Epithelial cell of esophagus (primary cell): ENCODE results near the gene HDDC3.

ENCODE experiments used
- DNase-seq: peaks from one replicate; pipeline ENCODE4 v3.0.0; 2010; ENCODE audit warnings: low read depth
- H3K4me3 ChIP-seq: 2 replicates; pipeline ENCODE4 v1.5.1; 2011; ENCODE audit warnings: mild to moderate bottlenecking, low read length, control low read depth
- TF ChIP-seq, protein P1 (sequence below): IDR thresholded peaks from 2 replicates; pipeline ENCODE4 v1.5.1; 2011; ENCODE audit warnings: low read depth, mild to moderate bottlenecking, low read length, control low read depth, inconsistent platforms; ENCODE audit not compliant: insufficient read depth; ENCODE audit errors: missing control alignments

Gene HDDC3

DNA sequence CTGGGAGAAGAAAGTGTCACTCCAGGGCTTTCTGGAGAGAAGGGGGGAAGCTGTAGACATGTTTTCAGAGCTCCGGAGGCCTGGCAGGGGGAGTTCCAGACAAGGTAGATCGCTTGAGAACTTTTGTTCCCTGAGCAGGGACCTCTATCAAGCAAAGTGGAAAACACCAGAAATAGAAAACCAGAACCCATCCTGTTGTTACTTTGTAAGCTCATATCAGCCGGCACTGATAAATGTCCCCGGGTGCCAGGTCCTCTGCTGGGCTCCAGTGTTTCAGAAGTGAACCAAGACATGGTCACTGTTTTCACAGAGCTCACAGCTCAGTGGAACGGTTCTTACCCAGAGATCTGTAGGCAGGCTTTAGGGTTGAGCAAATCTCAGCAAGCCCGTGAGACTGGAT is 13.5 kb downstream of the HDDC3 start:
- TF ChIP-seq, protein P1, sequence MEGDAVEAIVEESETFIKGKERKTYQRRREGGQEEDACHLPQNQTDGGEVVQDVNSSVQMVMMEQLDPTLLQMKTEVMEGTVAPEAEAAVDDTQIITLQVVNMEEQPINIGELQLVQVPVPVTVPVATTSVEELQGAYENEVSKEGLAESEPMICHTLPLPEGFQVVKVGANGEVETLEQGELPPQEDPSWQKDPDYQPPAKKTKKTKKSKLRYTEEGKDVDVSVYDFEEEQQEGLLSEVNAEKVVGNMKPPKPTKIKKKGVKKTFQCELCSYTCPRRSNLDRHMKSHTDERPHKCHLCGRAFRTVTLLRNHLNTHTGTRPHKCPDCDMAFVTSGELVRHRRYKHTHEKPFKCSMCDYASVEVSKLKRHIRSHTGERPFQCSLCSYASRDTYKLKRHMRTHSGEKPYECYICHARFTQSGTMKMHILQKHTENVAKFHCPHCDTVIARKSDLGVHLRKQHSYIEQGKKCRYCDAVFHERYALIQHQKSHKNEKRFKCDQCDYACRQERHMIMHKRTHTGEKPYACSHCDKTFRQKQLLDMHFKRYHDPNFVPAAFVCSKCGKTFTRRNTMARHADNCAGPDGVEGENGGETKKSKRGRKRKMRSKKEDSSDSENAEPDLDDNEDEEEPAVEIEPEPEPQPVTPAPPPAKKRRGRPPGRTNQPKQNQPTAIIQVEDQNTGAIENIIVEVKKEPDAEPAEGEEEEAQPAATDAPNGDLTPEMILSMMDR = no peak
- DNase-seq = no peak

DNA sequence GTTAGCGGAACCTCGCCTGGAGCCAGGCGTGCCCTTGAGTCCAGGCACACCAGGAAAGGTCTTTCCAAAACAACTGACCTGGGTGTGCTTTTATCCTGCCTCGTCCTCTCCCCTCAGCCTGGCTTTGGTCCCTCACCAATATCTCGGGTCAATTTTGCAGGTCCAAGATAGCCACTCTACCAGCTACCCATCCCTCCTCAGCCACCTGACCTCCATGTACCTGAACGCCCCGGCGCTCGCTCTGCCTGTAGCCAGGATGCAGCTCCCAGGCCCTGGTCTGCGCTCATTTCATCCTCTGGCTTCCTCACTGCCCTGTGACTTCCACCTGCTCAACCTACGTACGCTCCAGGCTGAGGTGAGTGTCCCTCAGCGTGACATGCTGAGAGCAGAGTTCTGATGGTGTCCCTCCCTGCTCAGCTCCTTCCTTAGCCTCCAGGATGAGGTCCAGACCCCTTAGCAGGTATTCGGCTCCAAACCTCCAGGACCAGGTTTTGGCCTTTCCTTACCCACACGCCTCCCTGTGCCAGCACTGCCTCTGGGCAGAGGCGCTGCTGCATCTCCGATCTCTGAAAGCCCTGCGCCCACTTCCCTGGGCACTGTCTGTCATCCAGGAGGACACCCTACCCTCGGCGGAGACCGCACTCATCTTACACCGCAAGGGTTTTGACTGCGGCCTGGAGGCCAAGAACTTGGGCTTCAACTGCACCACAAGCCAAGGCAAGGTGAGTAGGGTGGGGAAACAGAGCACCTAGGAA is 14.1 kb downstream of the HDDC3 start:
- TF ChIP-seq, protein P1 = no peak
- DNase-seq = no peak
- no peak overlapping the region for H3K4me3 ChIP-seq

More for the DNA sequence above, 13.5 kb downstream of the HDDC3 start:
- H3K4me3 ChIP-seq = no peak overlapping the region

DNA sequence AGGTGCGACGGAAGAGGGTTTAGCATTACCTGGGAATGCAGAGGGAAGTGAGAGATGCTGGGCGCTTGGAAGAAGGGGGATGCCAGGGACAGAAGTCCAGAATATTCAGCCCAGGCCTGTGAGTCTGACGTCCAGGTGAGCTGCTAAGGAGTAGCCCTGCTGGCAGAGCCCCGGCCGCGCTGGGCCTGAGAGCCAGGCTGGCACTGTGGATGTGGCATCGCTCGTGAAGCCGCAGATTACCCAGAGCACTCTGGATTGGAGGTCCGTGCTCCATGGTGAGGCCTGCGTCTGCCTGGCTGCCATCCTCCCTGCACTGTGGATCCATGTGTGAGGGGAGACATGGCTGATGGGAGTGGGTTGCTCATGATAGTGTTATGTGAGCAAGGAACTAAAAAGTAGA is 14.8 kb downstream of the HDDC3 start:
- no peak overlapping the region for H3K4me3 ChIP-seq
- no peak for DNase-seq
- TF ChIP-seq, protein P1 = no peak

DNA sequence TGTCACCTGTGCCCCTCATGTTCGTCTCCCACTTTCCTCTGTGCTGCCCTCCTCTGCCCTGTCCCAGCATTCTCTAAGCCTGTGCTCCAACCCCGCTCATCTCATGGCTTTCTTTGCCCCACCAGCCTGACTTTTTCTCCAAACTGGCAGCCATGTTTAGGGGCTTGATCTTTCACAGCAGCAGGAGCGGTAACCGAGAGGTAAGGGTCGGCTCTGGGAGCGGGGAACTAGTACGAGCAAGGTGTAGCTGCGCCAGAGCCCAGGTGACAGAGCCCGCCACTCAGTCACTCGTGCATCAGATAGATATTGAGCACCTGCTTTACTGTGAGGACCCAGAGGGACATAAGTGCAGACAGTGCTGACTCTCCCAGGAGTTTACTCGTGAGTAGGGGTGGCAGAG is 15.9 kb downstream of the HDDC3 start:
- TF ChIP-seq, protein P1 = no peak
- no peak overlapping the region for H3K4me3 ChIP-seq

DNA sequence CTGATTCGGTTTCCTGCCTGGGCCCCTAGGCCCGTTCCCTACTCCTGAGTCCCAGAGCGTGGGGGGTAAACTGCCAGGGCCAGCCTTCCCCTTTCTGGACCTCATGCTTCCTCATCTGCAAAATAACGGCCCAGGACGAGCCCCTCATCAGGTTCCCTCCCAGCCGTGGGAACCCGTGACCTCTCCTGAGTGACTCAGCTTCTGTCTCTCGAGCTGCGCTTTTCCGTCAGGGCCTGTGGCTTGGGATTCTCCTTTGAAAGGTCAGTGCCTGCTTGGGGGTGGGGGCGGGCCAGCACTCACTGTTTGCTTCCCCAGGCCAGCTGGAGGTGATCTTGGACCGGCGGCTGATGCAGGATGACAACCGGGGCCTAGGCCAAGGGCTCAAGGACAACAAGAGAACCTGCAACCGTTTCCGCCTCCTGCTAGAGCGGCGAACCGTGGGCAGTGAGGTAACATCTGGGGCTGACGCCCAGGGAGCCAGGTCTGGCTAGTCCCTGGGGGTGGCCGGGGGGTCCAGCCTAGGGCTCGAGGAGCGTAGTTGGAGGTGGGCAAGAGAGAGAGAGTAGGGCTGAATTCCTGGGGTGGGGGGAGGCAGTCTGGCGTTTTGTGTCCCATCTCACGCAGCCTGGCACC is 16.4 kb downstream of the HDDC3 start:
- TF ChIP-seq, protein P1 = no peak
- no peak overlapping the region for H3K4me3 ChIP-seq
- DNase-seq = no peak

More for the DNA sequence above, 15.9 kb downstream of the HDDC3 start:
- no peak for DNase-seq

DNA sequence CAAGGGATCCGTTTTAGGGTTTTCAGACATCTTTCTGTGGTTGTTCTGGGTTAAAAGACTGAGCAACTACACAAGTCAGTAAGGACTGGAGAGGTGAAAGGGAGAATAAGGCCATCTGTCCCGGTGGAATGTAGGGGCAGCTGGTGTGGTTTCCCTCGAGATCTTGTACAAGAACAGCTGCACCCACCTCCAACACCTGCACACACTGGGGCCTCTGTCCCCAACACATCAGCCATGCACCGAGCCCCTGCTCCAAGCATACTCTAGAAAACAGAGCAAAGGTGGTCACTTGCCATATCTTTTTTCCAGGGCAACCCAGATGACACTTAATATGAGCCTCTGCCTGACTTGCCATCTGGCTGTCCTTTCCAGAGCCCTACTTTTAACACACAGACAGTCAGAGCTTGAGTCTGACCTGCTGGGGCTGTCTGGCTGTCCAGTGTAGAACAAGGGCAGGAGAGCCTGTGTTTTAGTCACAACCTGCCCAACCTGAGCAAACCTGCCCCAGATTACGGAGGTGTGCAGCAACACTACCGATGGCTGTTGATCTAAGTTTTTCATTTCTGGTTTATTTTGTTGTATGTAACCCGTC is 17.0 kb downstream of the HDDC3 start:
- no peak overlapping the region for H3K4me3 ChIP-seq
- TF ChIP-seq, protein P1 = no peak
- DNase-seq = no peak
